Measurements from ENCODE around the gene MYRIP.

DNA sequence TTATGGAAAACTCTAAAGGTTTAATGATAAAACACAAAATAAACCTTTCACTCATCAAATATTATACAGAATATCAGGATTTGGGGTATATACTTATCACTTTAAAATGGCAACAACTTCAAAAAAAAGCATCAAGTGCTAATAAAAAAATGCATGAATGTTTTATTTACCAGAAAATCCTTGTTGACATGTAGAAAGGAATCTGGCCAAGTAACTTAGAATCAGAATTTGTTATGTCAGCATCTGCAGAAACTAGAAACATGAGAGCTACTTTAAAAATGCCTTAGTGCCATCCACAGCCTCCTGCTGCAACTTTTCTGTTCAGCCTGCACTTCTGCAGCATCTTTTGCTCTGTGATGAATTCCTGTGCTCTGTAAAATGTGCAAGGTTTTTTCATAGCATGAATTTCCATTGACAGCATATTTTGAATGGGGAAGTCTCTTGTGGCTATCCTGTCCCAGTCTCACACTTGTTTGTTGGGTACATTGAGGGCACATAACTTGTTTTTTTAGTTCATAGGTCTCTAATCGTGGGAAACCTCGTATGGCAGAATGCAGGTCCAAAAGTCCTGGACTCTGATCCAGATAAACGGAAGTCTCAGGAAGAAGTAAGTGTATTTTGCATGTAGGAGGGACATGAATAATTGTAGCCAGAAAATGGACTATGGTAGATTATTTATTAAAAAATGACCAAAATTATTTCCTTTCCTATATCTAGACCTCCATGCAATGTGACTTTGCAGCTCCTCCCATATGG is 21.1 kb upstream of the MYRIP start:
- TF ChIP-seq, protein P1, sequence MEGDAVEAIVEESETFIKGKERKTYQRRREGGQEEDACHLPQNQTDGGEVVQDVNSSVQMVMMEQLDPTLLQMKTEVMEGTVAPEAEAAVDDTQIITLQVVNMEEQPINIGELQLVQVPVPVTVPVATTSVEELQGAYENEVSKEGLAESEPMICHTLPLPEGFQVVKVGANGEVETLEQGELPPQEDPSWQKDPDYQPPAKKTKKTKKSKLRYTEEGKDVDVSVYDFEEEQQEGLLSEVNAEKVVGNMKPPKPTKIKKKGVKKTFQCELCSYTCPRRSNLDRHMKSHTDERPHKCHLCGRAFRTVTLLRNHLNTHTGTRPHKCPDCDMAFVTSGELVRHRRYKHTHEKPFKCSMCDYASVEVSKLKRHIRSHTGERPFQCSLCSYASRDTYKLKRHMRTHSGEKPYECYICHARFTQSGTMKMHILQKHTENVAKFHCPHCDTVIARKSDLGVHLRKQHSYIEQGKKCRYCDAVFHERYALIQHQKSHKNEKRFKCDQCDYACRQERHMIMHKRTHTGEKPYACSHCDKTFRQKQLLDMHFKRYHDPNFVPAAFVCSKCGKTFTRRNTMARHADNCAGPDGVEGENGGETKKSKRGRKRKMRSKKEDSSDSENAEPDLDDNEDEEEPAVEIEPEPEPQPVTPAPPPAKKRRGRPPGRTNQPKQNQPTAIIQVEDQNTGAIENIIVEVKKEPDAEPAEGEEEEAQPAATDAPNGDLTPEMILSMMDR (IDR thresholded peaks at IDR 0.05; ENCODE audit: low read depth, low read length) = no peak
- TF ChIP-seq POLR2A (IDR thresholded peaks at IDR 0.05; ENCODE audit: extremely low read depth, insufficient read length) = no peak
